Kidney epithelial cell (primary cell): ENCODE results near the gene HARBI1. TPM values are rescaled to one million over a fixed set of nuclear protein-coding genes. Genes with fewer than 3 reads are reported as not detected.

Experiments used
- DNase-seq: peaks from one replicate; pipeline ENCODE4 v3.0.0-alpha.2; 2010; ENCODE audit warnings: low read depth
- H3K27me3 ChIP-seq: 2 replicates; pipeline ENCODE4 v1.6.0; 2011; ENCODE audit warnings: low read length; ENCODE audit not compliant: control insufficient read depth, insufficient read depth
- H3K36me3 ChIP-seq: 2 replicates; pipeline ENCODE4 v1.5.1; 2011; ENCODE audit warnings: low read length; ENCODE audit not compliant: control insufficient read depth, insufficient read depth
- H3K4me3 ChIP-seq: 2 replicates; pipeline ENCODE4 v1.5.1; 2011; ENCODE audit warnings: low read depth, mild to moderate bottlenecking, control low read depth, low read length
- CTCF ChIP-seq: IDR thresholded peaks from 2 replicates; pipeline ENCODE4 v1.5.1; 2011; ENCODE audit warnings: mild to moderate bottlenecking, moderate library complexity, low read length, control low read depth, inconsistent platforms; ENCODE audit not compliant: insufficient read depth, poor library complexity, severe bottlenecking
- total RNA-seq: library from RNA; depleted of rRNA; stranded (reverse); fragments of >200 nt; gene quantifications from 2 replicates; pipeline ENCODE4 v1.2.3, GENCODE V29; 2015

HARBI1 gene
- total RNA-seq, 1 donor from 2014 or later, result 8.0 TPM

- DNase-seq, result no peak
- no peak overlapping the region for H3K4me3 ChIP-seq
Measured at GRCh38 chr11:46553814-46554212, 63.2 kb downstream of the HARBI1 start.

More at GRCh38 chr11:46553814-46554212, 63.2 kb downstream of the HARBI1 start:
- no peaks in the 10 kb centered on the region for H3K36me3 ChIP-seq
- no peak for TF ChIP-seq CTCF
- H3K27me3 ChIP-seq, result no peaks in the 10 kb centered on the region

Other genes with a start within 250 kb of the HARBI1 start
- gene MDK, start 235.6 kb downstream of the HARBI1 start, total RNA-seq, result 756 and 805 TPM in 2 replicates
- 0.27 and 0.29 TPM in 2 replicates for gene CHRM4, start 225.5 kb downstream of the HARBI1 start, total RNA-seq
- 23.1 and 28.7 TPM in 2 replicates for gene AMBRA1, start 23.2 kb downstream of the HARBI1 start, total RNA-seq
- 90.7 and 101 TPM in 2 replicates for gene ATG13, start 326 bp upstream of the HARBI1 start, total RNA-seq
- gene ARHGAP1, start 83.4 kb upstream of the HARBI1 start, total RNA-seq, result 51.6 and 61.7 TPM in 2 replicates
- gene ZNF408, start 83.8 kb upstream of the HARBI1 start, total RNA-seq, result 23.0 and 26.8 TPM in 2 replicates
- not detected in 2 replicates for gene F2, start 102.0 kb upstream of the HARBI1 start, total RNA-seq
- gene CKAP5, start 229.1 kb upstream of the HARBI1 start, total RNA-seq, result 44.6 and 49.0 TPM in 2 replicates